ENCODE measurements around the gene MTF1.

MTF1 gene

DNA sequence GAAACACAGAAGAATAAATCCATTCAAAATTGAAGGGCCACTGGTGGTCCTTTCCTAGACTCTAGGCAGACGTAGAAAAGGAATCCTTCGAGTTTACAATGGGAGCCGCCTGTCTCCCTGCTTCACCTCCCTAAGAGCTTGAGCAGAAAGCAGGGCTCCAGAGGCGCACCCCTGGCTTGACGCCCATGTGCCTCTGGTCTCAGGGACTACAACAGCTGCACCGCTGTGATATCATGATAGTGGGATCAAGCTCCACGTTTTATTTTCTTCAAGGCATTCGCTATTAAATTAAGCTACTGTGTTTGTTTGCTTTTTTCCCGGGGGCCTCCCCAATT is 52.2 kb downstream of the MTF1 start:
- H3K4me3 ChIP-seq (ENCODE audit: low read depth, low read length), result peak overlapping the region; percentile 89
- DNase-seq (ENCODE audit: low read depth), result no peak
- in situ Hi-C loops (cut with HindIII; ENCODE audit: low sequenced_read_pairs), result no loop called here
- TF ChIP-seq, protein P1, sequence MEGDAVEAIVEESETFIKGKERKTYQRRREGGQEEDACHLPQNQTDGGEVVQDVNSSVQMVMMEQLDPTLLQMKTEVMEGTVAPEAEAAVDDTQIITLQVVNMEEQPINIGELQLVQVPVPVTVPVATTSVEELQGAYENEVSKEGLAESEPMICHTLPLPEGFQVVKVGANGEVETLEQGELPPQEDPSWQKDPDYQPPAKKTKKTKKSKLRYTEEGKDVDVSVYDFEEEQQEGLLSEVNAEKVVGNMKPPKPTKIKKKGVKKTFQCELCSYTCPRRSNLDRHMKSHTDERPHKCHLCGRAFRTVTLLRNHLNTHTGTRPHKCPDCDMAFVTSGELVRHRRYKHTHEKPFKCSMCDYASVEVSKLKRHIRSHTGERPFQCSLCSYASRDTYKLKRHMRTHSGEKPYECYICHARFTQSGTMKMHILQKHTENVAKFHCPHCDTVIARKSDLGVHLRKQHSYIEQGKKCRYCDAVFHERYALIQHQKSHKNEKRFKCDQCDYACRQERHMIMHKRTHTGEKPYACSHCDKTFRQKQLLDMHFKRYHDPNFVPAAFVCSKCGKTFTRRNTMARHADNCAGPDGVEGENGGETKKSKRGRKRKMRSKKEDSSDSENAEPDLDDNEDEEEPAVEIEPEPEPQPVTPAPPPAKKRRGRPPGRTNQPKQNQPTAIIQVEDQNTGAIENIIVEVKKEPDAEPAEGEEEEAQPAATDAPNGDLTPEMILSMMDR (IDR thresholded peaks at IDR 0.05; ENCODE audit: low read depth, low read length, missing control alignments), result no peak

DNA sequence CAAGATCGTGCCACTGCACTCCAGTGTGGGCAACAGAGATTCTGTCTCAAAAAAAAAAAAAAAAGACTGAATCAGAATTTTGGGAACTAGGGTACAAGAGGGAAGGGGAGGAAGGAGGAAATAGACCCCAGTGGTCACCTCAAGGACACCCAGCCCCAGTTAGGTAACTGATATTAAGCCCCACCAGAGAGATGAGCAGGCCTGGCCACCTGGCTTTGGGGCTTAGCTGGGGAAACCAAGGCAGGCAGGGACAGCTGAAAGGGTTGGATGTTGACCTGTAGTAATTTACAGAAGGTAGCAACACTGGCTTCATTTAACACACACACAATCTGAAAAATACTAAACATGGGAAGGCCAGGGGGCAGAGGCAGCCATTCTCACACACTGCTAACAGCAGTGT is 57.0 kb downstream of the MTF1 start:
- DNase-seq (ENCODE audit: low read depth), result no peak
- no peak overlapping the region for H3K4me3 ChIP-seq (ENCODE audit: low read depth, low read length)
- in situ Hi-C loops (cut with HindIII; ENCODE audit: low sequenced_read_pairs), result no loop called here
- TF ChIP-seq, protein P1 (IDR thresholded peaks at IDR 0.05; ENCODE audit: low read depth, low read length, missing control alignments), result no peak

DNA sequence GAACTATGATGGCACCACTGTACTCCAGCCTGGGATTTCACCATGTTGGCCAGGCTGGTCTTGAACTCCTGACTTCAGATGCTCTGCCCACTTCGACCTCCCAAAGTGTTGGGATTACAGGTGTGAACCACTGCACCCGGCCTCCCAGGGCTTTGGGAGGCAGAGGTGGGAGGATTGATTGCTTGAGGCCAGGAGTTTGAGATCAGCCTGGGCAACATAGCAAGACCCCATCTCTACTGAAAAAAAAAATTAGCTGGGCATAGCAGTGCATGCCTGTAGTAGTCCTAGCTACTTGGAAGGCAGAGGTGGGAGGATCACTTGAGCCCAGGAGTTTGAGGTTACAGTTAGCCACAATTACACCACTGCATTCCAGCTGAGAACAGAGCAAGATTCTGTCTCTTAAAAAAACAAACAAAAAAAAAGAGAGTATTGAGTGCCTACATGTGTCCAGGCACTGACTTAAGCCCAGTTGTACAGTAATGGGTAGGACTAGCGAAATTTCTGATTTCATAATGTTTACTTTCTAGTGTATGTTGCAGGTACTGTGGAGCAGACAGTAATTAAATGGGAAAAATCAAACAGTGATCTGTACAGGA is 61.5 kb downstream of the MTF1 start:
- TF ChIP-seq, protein P1 (IDR thresholded peaks at IDR 0.05; ENCODE audit: low read depth, low read length, missing control alignments), result no peak
- in situ Hi-C loops (cut with HindIII; ENCODE audit: low sequenced_read_pairs), result no loop called here
- H3K4me3 ChIP-seq (ENCODE audit: low read depth, low read length), result no peak overlapping the region
- DNase-seq (ENCODE audit: low read depth), result peak; percentile 43

DNA sequence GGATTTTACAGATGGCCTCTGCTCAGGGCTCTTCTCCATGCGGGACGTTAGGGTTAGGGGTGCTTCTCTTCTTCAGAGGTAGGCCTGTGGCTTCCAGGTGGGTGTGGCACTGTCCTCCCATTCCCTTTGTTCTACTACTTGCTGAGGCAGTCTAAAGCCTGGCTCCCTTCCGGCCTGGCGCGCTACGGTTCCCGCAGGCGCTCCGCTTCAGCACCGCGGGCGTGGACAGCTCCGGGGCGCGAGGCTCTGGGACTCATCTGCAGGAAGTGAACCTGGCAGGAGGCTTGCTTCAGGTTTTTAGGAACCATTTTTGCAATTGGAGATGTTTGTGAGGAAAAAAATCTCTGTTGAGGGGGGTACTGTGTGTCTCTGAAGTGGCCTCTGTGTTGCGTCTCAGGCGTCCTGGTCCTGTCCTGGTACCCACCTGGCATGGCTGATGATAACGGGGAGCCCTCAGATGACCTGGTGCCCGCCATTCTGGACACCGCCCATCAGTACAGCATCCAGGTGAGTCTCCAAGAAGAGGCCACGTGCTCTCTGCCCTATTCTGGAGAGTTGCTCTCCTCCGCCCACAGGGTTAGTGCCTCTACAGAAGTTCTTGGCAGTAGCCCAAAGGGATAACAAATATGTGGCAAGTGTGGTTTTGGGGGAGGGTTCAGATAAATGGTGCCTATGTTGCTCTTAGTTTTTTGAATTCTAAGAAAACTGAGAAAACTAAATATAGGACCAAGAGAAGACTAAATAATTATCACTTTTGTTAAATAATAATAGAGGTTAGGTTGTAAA is 63.9 kb downstream of the MTF1 start:
- H3K4me3 ChIP-seq (ENCODE audit: low read depth, low read length), result no peak overlapping the region
- DNase-seq (ENCODE audit: low read depth), result no peak
- TF ChIP-seq, protein P1 (IDR thresholded peaks at IDR 0.05; ENCODE audit: low read depth, low read length, missing control alignments), result no peak
- in situ Hi-C loops (cut with HindIII; ENCODE audit: low sequenced_read_pairs), result no loop called here

DNA sequence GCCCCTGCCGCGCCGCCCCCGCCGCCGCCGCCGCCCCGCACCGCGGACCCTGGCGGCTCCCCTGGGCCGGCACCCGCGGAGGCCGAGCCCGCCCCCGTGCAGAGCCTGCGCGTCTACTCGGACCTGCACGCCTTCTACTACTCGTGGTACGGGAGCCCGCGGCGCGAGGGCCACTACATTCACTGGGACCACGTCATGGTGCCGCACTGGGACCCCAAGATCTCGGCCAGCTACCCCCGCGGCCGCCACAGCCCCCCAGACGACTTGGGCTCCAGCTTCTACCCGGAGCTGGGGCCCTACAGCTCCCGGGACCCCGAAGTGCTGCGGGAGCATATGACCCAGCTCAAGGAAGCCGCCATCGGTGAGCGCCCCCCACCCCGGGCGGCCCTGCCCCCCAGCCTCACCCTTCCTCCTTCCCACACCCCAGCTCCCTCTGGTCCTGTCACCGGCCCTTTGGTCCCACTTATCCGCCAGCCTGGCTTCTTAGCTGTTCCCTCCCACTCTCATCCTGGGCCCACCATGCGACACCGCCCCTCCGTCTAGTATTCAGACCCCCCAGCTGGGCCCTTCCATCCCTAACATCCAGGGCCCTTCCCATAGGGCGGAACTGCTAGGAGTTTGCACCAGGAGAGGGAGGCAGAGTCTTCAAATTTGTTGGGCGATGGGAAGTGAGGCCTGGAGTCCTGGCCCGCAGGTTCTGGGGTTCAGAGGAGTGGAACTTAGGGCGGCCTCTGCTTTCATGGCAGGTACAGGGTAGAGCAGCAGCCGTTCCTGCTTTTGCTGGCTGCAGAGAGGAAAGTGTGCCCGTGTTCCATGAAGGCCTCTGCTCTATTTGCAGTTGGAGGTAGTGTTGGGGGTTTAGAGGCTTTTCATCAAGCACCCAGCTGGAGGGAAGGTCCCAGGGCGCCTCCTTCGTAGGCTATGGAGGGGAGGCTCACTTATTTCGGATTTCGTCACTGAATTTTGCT is 64.7 kb downstream of the MTF1 start:
- TF ChIP-seq, protein P1 (IDR thresholded peaks at IDR 0.05; ENCODE audit: low read depth, low read length, missing control alignments), result peak; percentile 3
- peak overlapping the region; percentile 36 for H3K4me3 ChIP-seq (ENCODE audit: low read depth, low read length)
- DNase-seq (ENCODE audit: low read depth), result no peak
- in situ Hi-C loops (cut with HindIII; ENCODE audit: low sequenced_read_pairs), result no loop called here

DNA sequence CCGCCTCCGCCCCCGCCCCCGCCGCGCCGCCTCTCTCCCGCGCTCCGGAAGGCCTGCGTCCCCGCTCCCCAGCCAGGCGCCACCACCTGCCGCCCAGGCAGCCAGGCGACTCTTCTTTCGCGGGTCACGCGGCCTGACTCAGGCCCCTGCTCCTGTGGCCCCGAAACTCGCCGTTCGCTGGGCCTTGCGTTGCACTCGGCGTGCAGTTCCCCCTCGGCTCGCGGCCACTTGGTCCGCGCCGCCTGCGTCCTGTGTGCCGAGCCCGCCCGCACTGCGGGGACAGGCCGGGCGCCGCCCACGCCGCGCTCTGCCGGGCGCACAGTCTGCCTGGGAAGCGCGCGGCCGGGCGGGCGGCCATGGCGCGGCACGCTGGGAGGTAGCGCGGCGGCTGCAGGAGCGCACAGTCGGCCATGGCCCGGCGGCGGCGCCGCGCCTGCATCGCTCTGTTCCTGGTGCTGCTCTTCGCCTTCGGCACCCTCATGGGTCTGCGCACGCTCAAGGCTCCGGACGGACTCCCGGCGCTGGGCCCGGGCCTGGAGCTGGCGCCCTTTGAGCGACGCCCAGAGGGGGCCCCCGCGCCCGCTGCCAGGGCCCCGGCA is 65.5 kb downstream of the MTF1 start, which contains the start of gene MANEAL:
Gene MANEAL (plus strand): TSS at position 75 of the 599 bp plus-strand sequence. CDS start 336 bp downstream, at position 411.
- peak within 1 kb of the TSS; percentile 36 for H3K4me3 ChIP-seq (ENCODE audit: low read depth, low read length)
- TF ChIP-seq, protein P1 (IDR thresholded peaks at IDR 0.05; ENCODE audit: low read depth, low read length, missing control alignments), result no peak
- no peak for DNase-seq (ENCODE audit: low read depth)
- in situ Hi-C loops (cut with HindIII; ENCODE audit: low sequenced_read_pairs), result no loop called here

Data from astrocyte of the cerebellum (primary cell).